Left ventricle myocardium inferior (tissue), 1 donor: ENCODE measurements around the gene ZNF487. TPM values are rescaled to one million over a fixed set of nuclear protein-coding genes. Genes with fewer than 3 reads are reported as not detected.

Experiments
- DNase-seq: peaks from one replicate; pipeline ENCODE4 v3.0.0-alpha.2; 2020
- H3K27ac ChIP-seq: fragments of 200-600 bp; replicated peaks from 2 replicates; pipeline ENCODE4 v1.8.0; 2021
- H3K27me3 ChIP-seq: fragments of 200-600 bp; 2 replicates; pipeline ENCODE4 v1.8.0; 2021; ENCODE audit warnings: low read depth
- H3K36me3 ChIP-seq: fragments of 200-600 bp; 2 replicates; pipeline ENCODE4 v1.8.0; 2021
- H3K4me1 ChIP-seq: fragments of 200-600 bp; 2 replicates; pipeline ENCODE4 v1.8.0; 2021
- H3K4me3 ChIP-seq: fragments of 200-600 bp; 2 replicates; pipeline ENCODE4 v1.8.0; 2021; ENCODE audit warnings: mild to moderate bottlenecking, moderate library complexity
- H3K9me3 ChIP-seq: fragments of 200-600 bp; replicated peaks from 2 replicates; pipeline ENCODE4 v1.8.0; 2021
- CTCF ChIP-seq: fragments of 200-600 bp; IDR thresholded peaks from 2 replicates; pipeline ENCODE4 v1.8.0; 2021; ENCODE audit warnings: antibody characterized with exemption, mild to moderate bottlenecking, borderline replicate concordance
- intact Hi-C: fragments of 100-400 bp; cut with micrococcal nuclease; formaldehyde crosslinking; loops from one replicate; pipeline ENCODE4 v1.11.0; 2022
- total RNA-seq: library from RNA; stranded (reverse); fragmentation: NEBNext Ultra II Directional; extraction: Animal tissue kit (Norgen Biotek cat#: 25700); gene quantifications from one replicate; pipeline ENCODE4 v1.2.1, GENCODE V29; 2021
- donor health status: DM: no; HTN: yes; CAD: no; lungs with severe emphysema.

The ZNF487 gene
- total RNA-seq, 1 donor from 2014 or later, result 2.2 TPM

GRCh38 chr10:43401627-43402026 lies 35.3 kb upstream of the ZNF487 start:
- Histone ChIP-seq H3K4me3 (no peak overlapping the region), H3K27me3 (no peaks in the 10 kb centered on the region), H3K4me1 (peaks cover 95% of the 10 kb centered on the region), H3K36me3 (peaks cover 7% of the 10 kb centered on the region), H3K9me3 (no peaks in the 10 kb centered on the region), H3K27ac (peak overlapping the region; percentile 0)
- DNase-seq, result no peak
- TF ChIP-seq CTCF, result no peak
- intact Hi-C loops, result no loop called here

DNA sequence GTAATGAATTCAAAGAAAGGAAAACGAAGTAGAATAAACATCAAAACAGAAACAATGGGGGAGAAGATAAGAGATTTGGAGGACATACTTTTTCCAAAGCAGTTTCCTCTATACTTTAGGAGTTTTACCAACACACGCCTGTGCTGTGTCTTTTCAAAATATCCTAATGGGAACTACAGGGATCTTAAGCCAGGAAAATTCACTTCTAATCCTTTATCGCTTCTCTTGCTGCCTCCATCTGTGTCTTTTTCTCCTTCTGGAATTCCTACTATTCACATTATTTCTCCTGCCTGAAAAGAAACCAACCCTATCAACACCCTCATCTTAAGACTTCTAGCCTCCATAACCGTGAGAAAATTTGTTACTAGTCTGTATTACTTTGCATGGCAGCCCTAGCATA lies 34.7 kb upstream of the ZNF487 start:
- H3K4me1 ChIP-seq, result peaks cover 95% of the 10 kb centered on the region
- peak overlapping the region; percentile 0 for H3K27ac ChIP-seq
- no peak for TF ChIP-seq CTCF
- H3K4me3 ChIP-seq, result no peak overlapping the region
- DNase-seq, result no peak
- intact Hi-C loops, result no loop called here
- no peaks in the 10 kb centered on the region for H3K27me3 ChIP-seq
- peaks cover 7% of the 10 kb centered on the region for H3K36me3 ChIP-seq
- no peaks in the 10 kb centered on the region for H3K9me3 ChIP-seq

DNA sequence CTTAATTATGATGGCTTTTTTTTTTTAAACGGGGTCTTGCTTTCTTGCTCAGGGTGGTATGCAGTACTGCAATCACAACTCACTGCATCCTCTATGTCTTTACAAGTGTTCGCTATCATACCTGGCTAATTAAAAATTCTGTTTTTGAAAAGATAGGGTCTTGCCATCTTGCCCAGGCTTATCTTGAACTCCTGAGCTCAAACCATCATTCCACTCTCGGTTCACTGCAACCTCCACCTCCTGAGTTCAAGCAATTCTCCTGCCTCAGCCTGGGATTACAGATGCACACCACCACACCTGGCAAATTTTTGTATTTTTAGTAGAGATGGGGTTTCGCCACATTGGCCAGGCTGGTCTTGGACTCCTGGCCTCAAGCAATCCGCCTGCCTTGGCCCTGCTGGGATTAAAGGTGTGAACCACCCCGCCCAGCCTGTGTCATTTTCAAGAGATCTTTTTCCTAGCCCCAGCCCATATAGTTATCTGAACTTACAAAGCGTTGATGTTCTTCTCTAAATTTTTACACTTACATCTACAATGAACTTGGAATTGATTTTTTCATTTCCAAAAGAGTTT lies 33.9 kb upstream of the ZNF487 start:
- DNase-seq, result no peak
- Histone ChIP-seq H3K36me3 (peaks cover 7% of the 10 kb centered on the region), H3K27me3 (no peaks in the 10 kb centered on the region), H3K4me1 (peaks cover 96% of the 10 kb centered on the region), H3K4me3 (no peak overlapping the region), H3K9me3 (no peaks in the 10 kb centered on the region), H3K27ac (no peak overlapping the region)
- no peak for TF ChIP-seq CTCF
- intact Hi-C loops, result no loop called here

- no peak for TF ChIP-seq CTCF
- Histone ChIP-seq H3K27me3 (no peaks in the 10 kb centered on the region), H3K4me3 (peak overlapping the region; percentile 8), H3K4me1 (peaks cover 94% of the 10 kb centered on the region), H3K36me3 (peaks cover 7% of the 10 kb centered on the region), H3K9me3 (no peaks in the 10 kb centered on the region), H3K27ac (no peak overlapping the region)
- DNase-seq, result no peak
- intact Hi-C loops, result no loop called here
Observed at GRCh38 chr10:43403911-43404703, 32.8 kb upstream of the ZNF487 start.

GRCh38 chr10:43404704-43405084 lies 32.2 kb upstream of the ZNF487 start:
- peaks cover 2% of the 10 kb centered on the region for H3K36me3 ChIP-seq
- TF ChIP-seq CTCF, result no peak
- H3K9me3 ChIP-seq, result no peaks in the 10 kb centered on the region
- no peaks in the 10 kb centered on the region for H3K27me3 ChIP-seq
- intact Hi-C loops, result no loop called here
- no peak for DNase-seq
- peak overlapping the region; percentile 8 for H3K4me3 ChIP-seq
- H3K4me1 ChIP-seq, result peaks cover 93% of the 10 kb centered on the region
- H3K27ac ChIP-seq, result no peak overlapping the region
